Measurements from ENCODE around the gene ROBO1.

Gene ROBO1

DNA sequence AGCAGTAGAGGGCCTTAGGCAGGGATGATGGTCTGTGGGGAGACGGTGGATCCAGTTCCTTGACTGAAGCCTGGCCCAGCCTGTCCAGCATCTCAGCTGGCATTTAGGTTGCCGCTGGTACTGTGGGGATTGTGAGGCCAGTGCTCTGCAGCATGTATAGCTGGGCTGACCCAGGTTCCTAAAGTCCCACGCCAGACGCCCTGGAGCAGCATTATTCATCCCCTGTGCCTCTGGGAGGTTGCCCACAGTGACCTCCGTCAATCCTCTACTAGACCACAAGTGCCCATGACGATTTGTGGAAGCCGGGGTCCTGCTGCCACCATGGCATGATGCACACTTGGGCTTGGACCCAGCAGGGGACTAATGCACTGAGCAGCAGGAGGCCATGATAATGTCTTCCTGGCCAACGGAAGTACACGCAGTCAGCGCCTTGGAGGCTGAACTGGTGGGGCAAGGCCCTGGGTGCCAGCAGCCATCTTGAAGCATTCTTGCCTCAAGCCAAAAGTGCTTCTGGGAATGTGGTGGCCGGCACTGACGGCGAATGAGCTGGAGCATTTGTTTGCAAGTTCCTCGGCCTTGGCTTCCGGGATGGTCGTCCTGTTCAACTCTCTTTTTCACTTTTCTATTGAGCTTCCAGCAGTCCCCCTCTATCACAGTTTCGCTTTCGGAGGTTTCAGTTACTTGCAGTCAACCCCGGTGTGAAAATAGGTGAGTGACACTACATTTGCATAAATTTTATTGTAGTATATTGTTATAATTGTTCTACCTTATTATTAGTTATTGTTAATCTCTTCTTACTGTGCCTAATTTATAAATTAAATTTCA is 949.4 kb downstream of the ROBO1 start:
- no peak for TF ChIP-seq Cebpa-rat (IDR thresholded peaks at IDR 0.05)

GRCh38 chr3:78814893-78815562 is 952.8 kb downstream of the ROBO1 start:
- peaks cover 12% of the 10 kb centered on the region for H3K9me3 ChIP-seq
- H3K4me1 ChIP-seq, result no peaks in the 10 kb centered on the region
- no peak for TF ChIP-seq Cebpa-rat (IDR thresholded peaks at IDR 0.05)
- H3K27ac ChIP-seq, result no peak overlapping the region
- no peak overlapping the region for H3K4me3 ChIP-seq
- no peaks in the 10 kb centered on the region for H3K27me3 ChIP-seq
- no peak overlapping the region for H3K9ac ChIP-seq
- no peak overlapping the region for H3K4me2 ChIP-seq
- H4K20me1 ChIP-seq, result peaks cover 9% of the 10 kb centered on the region; the same call in 1 of the 2 replicates
- peaks cover 25% of the 10 kb centered on the region for H3K36me3 ChIP-seq

More for the DNA sequence above, 949.4 kb downstream of the ROBO1 start:
- Histone ChIP-seq H3K36me3 (peaks cover 23% of the 10 kb centered on the region), H4K20me1 (no peaks in the 10 kb centered on the region), H3K9me3 (peaks cover 10% of the 10 kb centered on the region; the same call in 1 of the 2 replicates), H3K27ac (no peak overlapping the region), H3K4me2 (no peak overlapping the region), H3K9ac (no peak overlapping the region), H3K4me1 (peaks cover 15% of the 10 kb centered on the region; the same call in 1 of the 2 replicates), H3K4me3 (no peak overlapping the region), H3K27me3 (no peaks in the 10 kb centered on the region)

- no peak overlapping the region for H3K4me3 ChIP-seq
- peaks cover 9% of the 10 kb centered on the region; the same call in 1 of the 2 replicates for H4K20me1 ChIP-seq
- H3K9ac ChIP-seq, result no peak overlapping the region
- no peaks in the 10 kb centered on the region for H3K4me1 ChIP-seq
- no peak overlapping the region for H3K27ac ChIP-seq
- no peak overlapping the region for H3K4me2 ChIP-seq
- peaks cover 6% of the 10 kb centered on the region; the same call in 1 of the 2 replicates for H3K9me3 ChIP-seq
- H3K27me3 ChIP-seq, result no peaks in the 10 kb centered on the region
- peaks cover 12% of the 10 kb centered on the region; the same call in 1 of the 2 replicates for H3K36me3 ChIP-seq
- no peak for TF ChIP-seq Cebpa-rat (IDR thresholded peaks at IDR 0.05)
These were observed 955.6 kb downstream of the ROBO1 start for GRCh38 chr3:78812166-78812565.

DNA sequence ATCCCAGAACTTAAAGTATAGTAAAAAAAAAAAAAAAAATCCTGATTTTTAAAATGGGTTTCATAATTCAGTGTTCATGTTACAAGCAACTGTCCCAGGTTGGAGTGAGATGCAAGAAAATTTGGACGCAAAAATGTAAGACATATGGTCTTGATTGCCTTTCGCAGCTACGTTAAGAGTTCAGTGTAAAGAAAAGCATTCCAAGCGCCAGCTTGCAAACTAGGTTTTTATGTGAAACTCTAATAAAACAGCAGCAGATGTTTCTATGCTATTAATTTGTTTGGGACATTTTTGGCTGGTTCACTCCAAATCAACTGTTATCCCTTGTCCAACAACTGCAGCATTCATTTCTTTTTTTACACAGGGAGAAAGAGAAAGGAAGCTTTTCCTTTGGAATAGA is 957.8 kb downstream of the ROBO1 start:
- Histone ChIP-seq H4K20me1 (peaks cover 15% of the 10 kb centered on the region), H3K27me3 (no peaks in the 10 kb centered on the region), H3K9ac (no peak overlapping the region), H3K36me3 (0 out of 2 replicates have a peak, but pooled peaks cover 3% of the 10 kb centered on the region), H3K4me1 (peaks cover under 1% of the 10 kb centered on the region), H3K4me2 (no peak overlapping the region), H3K4me3 (no peak overlapping the region), H3K27ac (no peak overlapping the region), H3K9me3 (peaks cover 6% of the 10 kb centered on the region; the same call in 1 of the 2 replicates)
- TF ChIP-seq Cebpa-rat (IDR thresholded peaks at IDR 0.05), result no peak

DNA sequence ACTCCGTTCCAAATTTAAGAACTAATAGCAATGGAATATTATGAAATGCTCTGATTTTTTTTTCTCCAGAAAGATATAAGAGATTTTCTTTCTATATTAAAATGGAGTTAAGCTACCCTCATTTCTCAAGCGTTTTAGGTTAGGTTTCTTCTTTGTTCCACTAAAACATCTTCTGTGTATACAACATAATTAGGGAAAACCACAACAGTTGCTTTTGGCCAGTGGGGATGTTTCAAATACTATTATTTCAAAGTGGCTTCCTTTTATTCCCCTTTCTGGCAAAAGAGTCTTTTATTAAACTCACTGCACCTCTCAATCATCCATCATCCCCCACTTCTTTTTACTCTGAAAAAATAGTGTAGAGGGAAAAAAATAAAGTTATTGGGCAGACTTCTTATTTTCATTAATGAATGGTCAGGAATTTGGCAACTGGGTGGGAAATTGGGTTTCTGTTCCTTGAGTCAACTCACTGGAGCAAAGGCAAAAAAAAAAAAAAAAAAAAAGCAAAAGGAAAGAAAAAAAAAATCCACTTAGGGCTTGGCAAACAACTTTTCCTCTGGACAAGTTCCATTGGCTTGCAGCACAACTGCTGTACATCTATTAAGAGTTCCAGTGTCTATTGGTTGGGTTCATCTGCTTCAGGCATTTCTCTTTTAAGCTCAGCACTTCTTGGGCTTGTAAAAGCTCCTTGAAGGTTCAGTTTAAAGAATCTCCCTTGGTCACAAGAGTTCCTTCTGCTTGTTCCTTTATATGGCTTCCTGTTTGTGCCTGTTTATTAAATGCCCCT is 963.4 kb downstream of the ROBO1 start:
- Histone ChIP-seq H3K4me2 (no peak overlapping the region), H3K36me3 (no peaks in the 10 kb centered on the region), H3K4me1 (peaks cover 7% of the 10 kb centered on the region), H3K27ac (no peak overlapping the region), H3K4me3 (no peak overlapping the region), H3K9ac (no peak overlapping the region), H3K27me3 (no peaks in the 10 kb centered on the region), H3K9me3 (peaks cover 1% of the 10 kb centered on the region; the same call in 1 of the 2 replicates), H4K20me1 (peaks cover 16% of the 10 kb centered on the region; the same call in 1 of the 2 replicates)
- no peak for TF ChIP-seq Cebpa-rat (IDR thresholded peaks at IDR 0.05)

DNA sequence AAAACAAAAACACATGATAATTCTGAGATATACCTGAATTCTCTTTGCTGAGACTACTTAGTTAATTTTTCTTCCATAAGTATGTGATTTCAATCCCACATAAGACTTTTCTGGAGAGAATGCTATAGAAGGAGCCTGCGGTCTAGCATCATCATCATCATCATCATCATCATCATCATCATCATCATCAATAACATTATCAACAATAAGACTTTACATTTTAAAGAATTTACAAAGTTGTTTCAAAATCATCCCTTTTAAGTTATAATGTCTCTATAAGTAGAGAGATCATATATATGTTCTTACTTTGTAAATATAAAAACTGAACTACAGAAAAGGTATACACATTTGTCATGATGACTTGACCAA is 965.3 kb downstream of the ROBO1 start:
- Histone ChIP-seq H4K20me1 (peaks cover 16% of the 10 kb centered on the region; the same call in 1 of the 2 replicates), H3K4me3 (no peak overlapping the region), H3K27ac (no peak overlapping the region), H3K9me3 (no peaks in the 10 kb centered on the region), H3K4me1 (peaks cover 7% of the 10 kb centered on the region), H3K36me3 (no peaks in the 10 kb centered on the region), H3K9ac (no peak overlapping the region), H3K4me2 (no peak overlapping the region), H3K27me3 (no peaks in the 10 kb centered on the region)
- TF ChIP-seq Cebpa-rat (IDR thresholded peaks at IDR 0.05), result no peak

DNA sequence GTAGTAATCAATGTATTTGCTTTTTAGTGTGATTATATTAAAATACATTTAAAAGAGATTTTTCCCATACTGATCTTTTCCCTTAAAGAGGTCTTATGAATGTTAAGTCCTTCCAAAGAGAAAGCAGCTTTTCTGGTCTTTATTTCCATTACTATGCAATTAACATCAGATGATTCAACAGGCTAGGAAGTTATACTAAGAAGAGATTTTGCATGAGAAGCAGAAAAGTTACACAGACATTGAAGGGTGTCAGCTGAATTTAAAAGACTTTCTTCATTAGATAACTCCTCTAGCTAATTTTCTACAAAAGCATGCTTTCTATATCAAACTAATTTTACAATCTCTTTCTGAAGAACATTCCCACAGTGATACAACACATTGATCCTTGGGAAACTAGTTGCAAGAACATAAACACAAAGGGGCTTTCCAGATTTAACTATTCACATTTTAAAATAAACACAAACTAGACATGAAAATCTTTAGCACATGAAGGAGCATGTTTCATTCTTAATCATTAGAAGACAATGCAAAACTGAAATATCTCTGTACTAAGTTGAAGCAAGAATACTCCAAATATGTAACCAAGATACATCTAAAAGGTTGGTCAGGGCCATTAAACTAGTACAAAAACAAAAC is 965.8 kb downstream of the ROBO1 start:
- H3K36me3 ChIP-seq, result no peaks in the 10 kb centered on the region
- H4K20me1 ChIP-seq, result peaks cover 16% of the 10 kb centered on the region; the same call in 1 of the 2 replicates
- H3K9me3 ChIP-seq, result no peaks in the 10 kb centered on the region
- no peak overlapping the region for H3K9ac ChIP-seq
- H3K4me2 ChIP-seq, result no peak overlapping the region
- H3K4me3 ChIP-seq, result no peak overlapping the region
- H3K27me3 ChIP-seq, result no peaks in the 10 kb centered on the region
- no peak for TF ChIP-seq Cebpa-rat (IDR thresholded peaks at IDR 0.05)
- H3K4me1 ChIP-seq, result peaks cover 12% of the 10 kb centered on the region
- H3K27ac ChIP-seq, result no peak overlapping the region

GRCh38 chr3:78799681-78800080 is 968.1 kb downstream of the ROBO1 start:
- Histone ChIP-seq H3K9ac (no peak overlapping the region), H3K27ac (no peak overlapping the region), H3K9me3 (no peaks in the 10 kb centered on the region), H4K20me1 (peaks cover 8% of the 10 kb centered on the region; the same call in 1 of the 2 replicates), H3K4me3 (no peak overlapping the region), H3K27me3 (no peaks in the 10 kb centered on the region), H3K4me1 (peaks cover 21% of the 10 kb centered on the region), H3K36me3 (no peaks in the 10 kb centered on the region), H3K4me2 (no peak overlapping the region)
- TF ChIP-seq Cebpa-rat (IDR thresholded peaks at IDR 0.05), result no peak

- no peaks in the 10 kb centered on the region for H3K9me3 ChIP-seq
- no peak overlapping the region for H3K4me2 ChIP-seq
- H3K27me3 ChIP-seq, result no peaks in the 10 kb centered on the region
- TF ChIP-seq Cebpa-rat (IDR thresholded peaks at IDR 0.05), result no peak
- H3K4me1 ChIP-seq, result peaks cover 25% of the 10 kb centered on the region
- H3K27ac ChIP-seq, result no peak overlapping the region
- H3K4me3 ChIP-seq, result no peak overlapping the region
- H3K9ac ChIP-seq, result no peak overlapping the region
- 0 out of 2 replicates have a peak, but pooled peaks cover 5% of the 10 kb centered on the region for H4K20me1 ChIP-seq
- no peaks in the 10 kb centered on the region for H3K36me3 ChIP-seq
These were observed 969.4 kb downstream of the ROBO1 start for GRCh38 chr3:78798266-78798832.

Data from BLaER1 (cell line).